SK-N-SH treated with all-trans-retinoic acid at 6 μM for 48 hours (cell line): ENCODE data around the gene CEP68.

Experiments
- ARNTL ChIP-seq: fragments of 450-650 bp; formaldehyde crosslinking; IDR thresholded peaks from 2 replicates; pipeline ENCODE4 v1.5.0; 2020; ENCODE audit warnings: low read depth, mild to moderate bottlenecking, moderate library complexity, borderline replicate concordance
- CSRNP3 ChIP-seq: fragments of 250-450 bp; sonication (Bioruptor Pico); IDR thresholded peaks from 2 replicates; pipeline ENCODE4 v1.5.1; 2021; ENCODE audit warnings: mild to moderate bottlenecking, moderate library complexity
- GLIS3 ChIP-seq: fragments of 250-450 bp; sonication (Bioruptor Pico); IDR thresholded peaks from 2 replicates; pipeline ENCODE4 v1.5.0; 2020; ENCODE audit warnings: mild to moderate bottlenecking, moderate library complexity
- PATZ1 ChIP-seq: fragments of 250-450 bp; sonication (Bioruptor Pico); IDR thresholded peaks from 2 replicates; pipeline ENCODE4 v1.8.0; 2020; ENCODE audit warnings: mild to moderate bottlenecking, moderate library complexity, borderline replicate concordance
- POU6F1 ChIP-seq: fragments of 250-450 bp; sonication (Bioruptor Pico); IDR thresholded peaks from 2 replicates; pipeline ENCODE4 v1.8.0; 2021; ENCODE audit warnings: low read depth, mild to moderate bottlenecking, moderate library complexity, borderline replicate concordance
- PPARA ChIP-seq: fragments of 250-450 bp; sonication (Bioruptor Pico); IDR thresholded peaks from 2 replicates; pipeline ENCODE4 v1.5.0; 2020; ENCODE audit warnings: mild to moderate bottlenecking, borderline replicate concordance
- TCF4 ChIP-seq: fragments of 250-450 bp; sonication (Bioruptor Pico); IDR thresholded peaks from 2 replicates; pipeline ENCODE4 v1.8.0; 2021; ENCODE audit warnings: mild to moderate bottlenecking, moderate library complexity, borderline replicate concordance
- TSHZ2 ChIP-seq: fragments of 250-450 bp; sonication (Bioruptor Pico); IDR thresholded peaks from 2 replicates; pipeline ENCODE4 v1.5.0; 2020; ENCODE audit warnings: mild to moderate bottlenecking, moderate library complexity
- ZFP3 ChIP-seq: fragments of 250-450 bp; sonication (Bioruptor Pico); IDR thresholded peaks from 2 replicates; pipeline ENCODE4 v1.5.0; 2020; ENCODE audit warnings: mild to moderate bottlenecking, moderate library complexity
- ZFP30 ChIP-seq: fragments of 450-650 bp; formaldehyde crosslinking; IDR thresholded peaks from 2 replicates; pipeline ENCODE4 v1.5.0; 2022; ENCODE audit warnings: mild to moderate bottlenecking, moderate library complexity

GRCh38 chr2:65018141-65018582 is 38.1 kb upstream of the CEP68 start:
- TF ChIP-seq GLIS3 (no peak), ZFP30 (CRISPR knock-in tag) (no peak), PATZ1 (no peak), CSRNP3 (no peak), ARNTL (no peak), TCF4 (CRISPR knock-in tag) (no peak), ZFP3 (no peak), PPARA (no peak), TSHZ2 (no peak), POU6F1 (CRISPR knock-in tag) (no peak)
